Peyer's patch (tissue), 4 donors: ENCODE results near the gene TRIM69. TPM values are rescaled to one million over a fixed set of nuclear protein-coding genes. Genes with fewer than 3 reads are reported as not detected.

Experiments
- DNase-seq, 3 donors: peaks; one replicate each; pipeline ENCODE4 v3.0.0-alpha.2; 2017 to 2019
- H3K27ac ChIP-seq, 4 donors: fragments of 200-600 bp; sonication (generic); one replicate each; pipeline ENCODE4 v1.5.1; 2016 to 2019
- H3K27me3 ChIP-seq, 2 donors: fragments of 200-600 bp; sonication (generic); one replicate each; pipeline ENCODE4 v1.5.1; 2019
- H3K36me3 ChIP-seq, 3 donors: fragments of 200-600 bp; sonication (generic); one replicate each; pipeline ENCODE4 v1.5.1; 2016 to 2019
- H3K4me1 ChIP-seq, 4 donors: fragments of 200-600 bp; sonication (generic); one replicate each; pipeline ENCODE4 v1.5.1; 2016 to 2019
- H3K4me3 ChIP-seq, 4 donors: fragments of 200-600 bp; sonication (generic); 1 replicate in 3 of 4; 2 replicates in 1 of 4; pipeline ENCODE4 v1.5.1; 2016 to 2019; ENCODE audit warnings: mild to moderate bottlenecking in 1 of 4
- H3K9me3 ChIP-seq, 4 donors: fragments of 200-600 bp; sonication (generic); one replicate each; pipeline ENCODE4 v1.5.1; 2016 to 2019; ENCODE audit warnings: mild to moderate bottlenecking in 1 of 4
- POLR2A ChIP-seq, 2 donors: fragments of 450-650 bp; IDR thresholded peaks; one replicate each; pipeline ENCODE4 v1.5.1; 2017; ENCODE audit warnings: antibody characterized with exemption in 2 of 2, mild to moderate bottlenecking in 2 of 2, moderate library complexity in 2 of 2
- small RNA-seq, 2 donors: library from RNA; depleted of rRNA; stranded (forward); fragments of <200 nt; gene quantifications; one replicate each; pipeline ENCODE3, GENCODE V24; 2016
- total RNA-seq, 4 donors: library from RNA; depleted of rRNA; stranded (reverse); fragments of >200 nt; gene quantifications; one replicate each; pipeline ENCODE4 v1.1.0, GENCODE V29; 2016
- TF ChIP-seq, protein P1 (sequence below), 6 experiments: fragments of 450-650 bp in 4 of 6; fragments of 200-600 bp in 2 of 6; sonication (generic) in 1 of 6; IDR thresholded peaks; one replicate each; pipeline ENCODE4 v1.5.1; 2017 to 2019; ENCODE audit warnings: antibody characterized with exemption in 6 of 6, mild to moderate bottlenecking in 3 of 6, moderate library complexity in 1 of 6

Gene TRIM69
- total RNA-seq, 4 donors from 2014 or later: 6.7 to 11.7 (median 8.9) TPM

DNA sequence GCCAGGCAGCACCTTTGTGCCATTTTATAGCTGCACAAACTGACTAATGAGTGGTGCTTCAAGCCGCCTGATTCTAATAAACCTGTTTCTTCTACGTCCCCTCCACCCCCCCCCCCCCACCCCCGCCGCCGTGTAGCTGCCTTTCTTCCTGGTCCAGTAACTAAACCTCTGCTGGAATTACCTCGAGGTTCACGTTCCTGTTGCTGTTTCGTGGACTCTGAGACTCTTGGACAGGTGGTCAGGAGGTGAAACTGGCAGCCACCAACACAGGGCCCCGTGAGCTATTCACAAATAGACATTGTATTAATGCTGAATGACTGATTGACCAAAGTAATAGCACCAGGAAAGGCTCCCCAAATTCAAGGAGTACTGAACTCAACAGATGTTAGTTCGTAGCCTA, 73.9 kb downstream of the TRIM69 start:
- Histone ChIP-seq H3K36me3 (no peaks in the 10 kb centered on the region), H3K27me3 (no peaks in the 10 kb centered on the region), H3K9me3 (no peaks in the 10 kb centered on the region), H3K4me3 (no peak overlapping the region), H3K4me1 (peaks cover 0 to 18% (median 0%) of the 10 kb centered on the region in 4 donors), H3K27ac (peak overlapping the region in 1 of 4 donors; percentile 64)
- no peak for TF ChIP-seq POLR2A (IDR thresholded peaks at IDR 0.05)
- TF ChIP-seq, protein P1, sequence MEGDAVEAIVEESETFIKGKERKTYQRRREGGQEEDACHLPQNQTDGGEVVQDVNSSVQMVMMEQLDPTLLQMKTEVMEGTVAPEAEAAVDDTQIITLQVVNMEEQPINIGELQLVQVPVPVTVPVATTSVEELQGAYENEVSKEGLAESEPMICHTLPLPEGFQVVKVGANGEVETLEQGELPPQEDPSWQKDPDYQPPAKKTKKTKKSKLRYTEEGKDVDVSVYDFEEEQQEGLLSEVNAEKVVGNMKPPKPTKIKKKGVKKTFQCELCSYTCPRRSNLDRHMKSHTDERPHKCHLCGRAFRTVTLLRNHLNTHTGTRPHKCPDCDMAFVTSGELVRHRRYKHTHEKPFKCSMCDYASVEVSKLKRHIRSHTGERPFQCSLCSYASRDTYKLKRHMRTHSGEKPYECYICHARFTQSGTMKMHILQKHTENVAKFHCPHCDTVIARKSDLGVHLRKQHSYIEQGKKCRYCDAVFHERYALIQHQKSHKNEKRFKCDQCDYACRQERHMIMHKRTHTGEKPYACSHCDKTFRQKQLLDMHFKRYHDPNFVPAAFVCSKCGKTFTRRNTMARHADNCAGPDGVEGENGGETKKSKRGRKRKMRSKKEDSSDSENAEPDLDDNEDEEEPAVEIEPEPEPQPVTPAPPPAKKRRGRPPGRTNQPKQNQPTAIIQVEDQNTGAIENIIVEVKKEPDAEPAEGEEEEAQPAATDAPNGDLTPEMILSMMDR (IDR thresholded peaks at IDR 0.05): no peak
- DNase-seq: peak in 1 of 3 donors; percentile 58

DNA sequence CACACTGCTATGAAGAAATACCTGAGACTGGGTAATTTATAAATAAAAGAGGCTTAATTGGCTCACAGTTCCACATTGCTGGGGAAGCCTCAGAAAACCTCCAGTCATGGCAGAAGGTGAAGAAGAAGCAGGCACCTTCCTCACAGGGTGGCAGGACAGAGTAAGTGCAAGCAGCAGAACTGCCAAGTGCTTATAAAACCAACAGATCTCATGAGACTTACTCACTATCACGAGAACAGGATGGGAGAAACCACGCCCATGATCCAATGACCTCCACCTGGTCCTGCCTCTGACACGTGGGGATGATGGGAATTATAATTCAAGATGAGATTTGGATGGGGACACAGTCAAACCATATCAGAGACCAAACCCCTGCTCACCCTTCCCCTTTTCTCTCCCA, 75.0 kb downstream of the TRIM69 start:
- Histone ChIP-seq H3K4me3 (no peak overlapping the region), H3K27me3 (no peaks in the 10 kb centered on the region), H3K36me3 (no peaks in the 10 kb centered on the region), H3K4me1 (peaks cover 0 to 18% (median 0%) of the 10 kb centered on the region in 4 donors), H3K9me3 (no peaks in the 10 kb centered on the region), H3K27ac (peak overlapping the region in 2 of 4 donors; percentile 72 to 76)
- no peak for TF ChIP-seq POLR2A (IDR thresholded peaks at IDR 0.05)
- TF ChIP-seq, protein P1 (IDR thresholded peaks at IDR 0.05): no peak
- DNase-seq: peak in 1 of 3 donors; percentile 62

DNA sequence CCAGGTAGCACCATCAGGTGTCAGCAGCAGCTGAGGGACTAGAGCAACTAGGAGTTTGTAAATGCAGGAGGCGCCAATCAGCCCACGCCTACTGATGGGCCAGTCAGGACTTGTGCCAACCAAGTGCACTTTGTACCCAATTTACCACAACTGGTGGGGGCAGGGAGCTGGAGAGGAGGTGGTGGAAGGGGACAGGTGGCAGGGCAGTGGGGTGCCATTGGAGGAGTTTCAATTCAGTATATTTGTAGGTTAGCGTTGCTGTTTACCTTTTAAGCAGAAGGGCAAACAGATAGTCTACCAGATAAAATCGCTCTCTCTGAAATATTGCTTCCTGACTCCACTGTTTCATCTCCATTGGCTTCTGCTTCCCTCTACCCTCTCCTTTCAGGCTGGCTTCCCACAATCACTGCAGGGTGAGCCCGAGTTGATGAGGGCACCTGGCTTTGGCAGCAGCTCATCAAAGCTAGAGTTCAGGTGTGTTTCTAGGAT, 75.7 kb downstream of the TRIM69 start:
- H3K4me3 ChIP-seq: no peak overlapping the region
- H3K36me3 ChIP-seq: no peaks in the 10 kb centered on the region
- DNase-seq: peak in 2 of 3 donors; percentile 87 to 89
- peak overlapping the region in 3 of 4 donors; percentile 16 to 76 (median 72) for H3K27ac ChIP-seq
- peaks cover 0 to 18% (median 0%) of the 10 kb centered on the region in 4 donors for H3K4me1 ChIP-seq
- H3K9me3 ChIP-seq: no peaks in the 10 kb centered on the region
- H3K27me3 ChIP-seq: no peaks in the 10 kb centered on the region
- TF ChIP-seq POLR2A (IDR thresholded peaks at IDR 0.05): peak in 1 of 2 donors; percentile 41
- TF ChIP-seq, protein P1 (IDR thresholded peaks at IDR 0.05): peak in 1 of 6 experiments; percentile 10

DNA sequence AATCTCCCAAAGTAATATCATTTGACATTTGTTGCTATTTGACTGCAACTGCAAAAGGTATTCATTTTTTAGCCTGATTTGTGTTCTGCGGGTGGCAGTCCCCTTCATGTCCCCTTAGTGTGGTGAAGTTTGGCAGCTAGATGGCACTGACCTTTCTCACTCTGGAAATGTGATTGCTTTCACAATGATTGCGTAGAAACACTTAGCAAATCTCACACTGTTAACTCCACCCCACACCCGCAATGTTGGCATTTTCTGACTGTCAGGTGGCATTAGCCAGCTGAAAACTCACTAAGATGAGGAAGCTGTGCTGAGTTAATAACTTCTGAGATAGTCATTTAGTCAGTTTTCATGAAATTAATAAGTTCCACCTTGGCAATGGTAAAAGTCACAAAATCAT, 76.9 kb downstream of the TRIM69 start:
- no peaks in the 10 kb centered on the region for H3K27me3 ChIP-seq
- peak in 1 of 3 donors; percentile 66 for DNase-seq
- TF ChIP-seq POLR2A (IDR thresholded peaks at IDR 0.05): no peak
- TF ChIP-seq, protein P1 (IDR thresholded peaks at IDR 0.05): peak in 2 of 6 experiments; percentile 18 to 31
- no peaks in the 10 kb centered on the region for H3K9me3 ChIP-seq
- no peak overlapping the region for H3K4me3 ChIP-seq
- H3K36me3 ChIP-seq: no peaks in the 10 kb centered on the region
- H3K4me1 ChIP-seq: peaks cover 0 to 18% (median 0%) of the 10 kb centered on the region in 4 donors
- peak overlapping the region in 2 of 4 donors; percentile 72 to 76 for H3K27ac ChIP-seq

Small RNA genes lying within 50 kb of the gene (small RNA-seq; reads per million reads assigned to genes)
- gene RF00019: 0 reads per million in 2 donors

Other genes with a start within 250 kb of the TRIM69 start
- gene EIF3J, start 199.4 kb upstream of the TRIM69 start, total RNA-seq: 10 to 100 TPM; 28.0 to 88.3 (median 48.3) TPM
- 100 to 1,000 TPM; 125 to 215 (median 167) TPM for gene SPG11, start 72.9 kb upstream of the TRIM69 start, total RNA-seq
- 10 to 100 TPM in 2 of 4 donors, 1 to 10 TPM in 2; 4.0 to 35.5 (median 9.5) TPM for gene PATL2, start 25.2 kb upstream of the TRIM69 start, total RNA-seq
- over 10,000 TPM in 1 of 4 donors, 1,000 to 10,000 TPM in 3; 2,244 to 13,999 (median 5,894) TPM for gene B2M, start 25.0 kb upstream of the TRIM69 start, total RNA-seq
- not detected for gene TERB2, start 220.2 kb downstream of the TRIM69 start, total RNA-seq